HG02981 (cell line): Measurements from ENCODE around the gene GJC3.
"Not testable (repeated sequence)": the region's sequence is repeated elsewhere in the genome, so short reads cannot be mapped to it uniquely, and the experiment has no call there.

ENCODE experiments used
- ATAC-seq: cut with Tn5 transposase; IDR thresholded peaks from one replicate; pipeline ENCODE4 v1.9.1; 2021; ENCODE audit warnings: mild to moderate bottlenecking, moderate library complexity; ENCODE audit not compliant: unreplicated experiment

The GJC3 gene

DNA sequence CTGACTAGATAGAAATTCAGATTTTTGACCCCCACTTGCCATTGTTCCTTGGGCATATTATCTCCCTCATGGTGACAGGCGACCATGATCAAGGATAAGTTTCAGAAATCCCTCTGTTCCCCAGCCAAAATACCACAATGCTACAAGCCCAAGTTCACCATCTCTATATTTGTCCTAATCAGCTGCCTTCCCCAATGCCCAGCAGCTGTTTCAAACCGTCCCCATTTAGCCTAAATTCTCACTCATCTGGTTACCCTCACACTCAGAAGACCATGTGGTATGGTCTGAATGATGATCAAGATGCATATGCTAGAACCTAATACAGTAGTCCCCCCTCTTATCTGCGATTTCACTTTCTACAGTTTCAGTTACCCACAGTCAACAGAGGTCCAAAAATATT, 956 bp upstream of the GJC3 start:
- ATAC-seq = no peak

- ATAC-seq = no peak
Observed at GRCh38 chr7:99929730-99930053, 272 bp upstream of the GJC3 start.

- ATAC-seq = no peak
Observed at GRCh38 chr7:99928188-99928587, 1.2 kb downstream of the GJC3 start.

GRCh38 chr7:99927536-99927935, 1.9 kb downstream of the GJC3 start:
- no peak for ATAC-seq

- no peak for ATAC-seq
Observed at GRCh38 chr7:99926321-99926720, 3.1 kb downstream of the GJC3 start.

DNA sequence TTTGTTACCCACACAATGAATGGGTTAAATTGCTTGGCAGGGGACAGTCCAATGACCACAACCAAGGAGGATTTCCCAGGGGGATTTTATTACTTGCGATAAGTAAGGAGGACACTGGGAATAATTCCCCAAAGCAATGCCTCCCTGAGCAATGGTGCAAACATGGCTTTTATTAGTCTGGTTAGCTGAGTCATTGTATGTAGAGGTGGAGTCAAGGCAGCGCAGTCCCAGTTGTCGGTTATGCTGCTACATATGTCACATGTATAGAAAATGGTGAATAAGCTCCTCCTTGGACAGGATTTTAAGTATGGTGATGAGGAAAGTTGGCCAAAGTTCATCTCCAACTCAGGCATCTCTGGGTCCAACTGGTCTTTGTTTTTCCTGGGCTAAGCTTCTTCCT, 6.2 kb downstream of the GJC3 start:
- ATAC-seq = no peak

DNA sequence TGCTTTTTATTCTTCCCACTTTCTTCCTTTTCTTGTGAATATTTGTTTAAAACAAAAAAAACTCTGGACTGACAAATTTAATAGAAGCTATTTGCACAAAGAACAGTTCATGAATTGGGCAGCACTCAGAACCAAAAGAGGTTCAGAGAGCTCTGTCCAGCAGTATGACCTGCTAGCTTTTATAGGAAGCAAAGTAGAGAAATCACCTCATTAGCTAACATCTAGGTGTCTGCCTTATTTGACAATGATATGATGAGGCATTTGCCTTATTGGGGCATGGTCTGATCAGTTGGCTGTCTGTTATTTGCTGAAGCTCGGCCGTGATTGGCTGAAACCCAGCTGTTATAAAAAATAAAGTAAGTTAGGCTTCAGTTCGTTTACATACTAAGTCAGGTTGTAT, 9.3 kb downstream of the GJC3 start:
- no peak for ATAC-seq

GRCh38 chr7:99919814-99920112, 9.7 kb downstream of the GJC3 start:
- no peak for ATAC-seq

- ATAC-seq = peak; percentile 93
Observed at GRCh38 chr7:99918959-99919813, 10.2 kb downstream of the GJC3 start, which contains the start of gene TRIM4. Gene TRIM4, minus strand, starts transcription at chr7:99919530. Its CDS starts 129 bp downstream, at chr7:99919401.

- no peak for ATAC-seq
Observed at GRCh38 chr7:99910976-99911375, 18.4 kb downstream of the GJC3 start.

DNA sequence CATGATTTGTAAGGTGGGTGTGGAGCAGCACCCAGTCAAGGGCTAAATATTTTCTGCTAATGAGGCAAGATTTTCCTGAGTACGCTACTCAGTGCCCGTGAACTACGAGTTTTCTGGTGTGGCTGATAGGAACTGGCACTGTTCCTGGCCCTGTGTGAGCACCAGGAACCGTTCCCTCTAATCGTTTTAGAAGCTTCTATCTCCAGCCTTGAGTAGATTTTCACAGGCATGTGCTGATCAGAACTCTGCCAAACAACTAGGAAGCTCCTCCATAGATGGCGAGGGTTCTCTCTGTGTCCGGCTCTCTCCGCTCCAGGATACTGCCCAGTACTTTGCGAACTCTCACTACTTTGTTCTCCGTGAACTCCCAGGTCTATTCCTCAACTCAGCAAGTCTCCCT, 27.8 kb downstream of the GJC3 start:
- no peak for ATAC-seq

DNA sequence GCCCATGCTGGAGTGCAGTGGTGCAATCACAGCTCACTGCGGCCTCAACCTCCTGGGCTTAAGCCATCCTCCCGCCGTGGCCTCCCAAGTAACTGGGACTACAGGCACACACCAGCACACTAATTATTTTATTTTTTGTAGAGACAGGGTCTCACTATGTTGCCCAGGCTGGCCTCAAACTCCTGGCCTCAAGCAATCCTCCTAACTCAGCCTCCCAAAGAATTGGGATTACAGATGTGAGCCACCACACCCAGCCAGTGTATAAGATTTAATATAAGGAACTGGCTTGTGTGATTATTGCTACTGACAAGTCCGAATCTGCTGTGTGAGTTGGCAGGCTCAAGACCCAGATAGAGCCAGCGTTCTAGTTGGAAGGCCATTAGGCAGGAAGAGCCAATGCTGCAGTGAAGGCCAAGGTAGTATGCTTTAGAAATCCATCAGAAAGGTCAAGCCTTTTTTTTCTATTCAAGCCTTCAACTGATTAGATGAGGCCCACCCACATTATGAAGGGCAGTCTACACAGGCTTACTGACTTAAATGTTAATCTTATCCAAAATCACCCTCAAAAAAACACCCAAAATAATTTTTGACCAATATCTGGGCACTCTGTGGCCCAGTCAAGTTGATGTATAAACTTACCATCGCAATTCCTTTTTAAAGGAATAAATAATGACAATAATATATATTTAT, 29.4 kb downstream of the GJC3 start:
- no peak for ATAC-seq

GRCh38 chr7:99898836-99899235, 30.6 kb downstream of the GJC3 start:
- no peak for ATAC-seq

GRCh38 chr7:99898023-99898357, 31.4 kb downstream of the GJC3 start:
- no peak for ATAC-seq

DNA sequence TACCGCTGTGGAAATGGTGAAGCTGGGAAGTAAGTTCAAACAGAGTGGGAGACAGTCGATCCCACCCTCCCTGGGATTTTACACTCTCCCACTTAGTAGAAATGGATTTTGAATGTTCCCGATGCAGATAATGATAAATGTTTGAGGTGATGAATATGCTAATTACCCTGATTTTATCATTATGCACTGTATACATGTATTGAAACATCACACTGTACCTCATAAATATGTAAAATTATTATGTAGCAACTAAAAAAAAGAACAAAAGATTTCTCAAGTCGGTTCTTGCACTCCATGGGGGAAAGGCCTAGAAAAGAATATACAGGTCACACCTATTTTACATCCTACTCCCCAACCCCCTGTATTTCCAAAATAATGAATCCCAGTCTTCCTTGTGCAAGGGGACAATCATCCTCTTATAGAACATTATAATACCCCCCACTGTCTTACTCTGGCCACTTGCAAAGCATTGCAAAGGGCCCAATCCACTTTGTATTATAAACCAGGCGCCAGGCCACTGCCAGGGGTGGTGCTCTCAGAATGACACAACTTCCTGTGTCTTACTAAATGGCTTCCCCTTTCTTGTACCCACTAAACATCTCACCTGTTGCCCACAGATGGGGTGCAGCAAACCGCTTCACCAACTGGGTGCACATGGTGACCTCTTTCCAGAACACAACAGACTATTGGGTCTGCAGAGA, 31.9 kb downstream of the GJC3 start:
- no peak for ATAC-seq

- no peak for ATAC-seq
Observed at GRCh38 chr7:99894738-99895137, 34.7 kb downstream of the GJC3 start.

- no peak for ATAC-seq
Observed at GRCh38 chr7:99893280-99893679, 36.1 kb downstream of the GJC3 start.

GRCh38 chr7:99890348-99890747, 39.1 kb downstream of the GJC3 start:
- not testable (repeated sequence) for ATAC-seq

GRCh38 chr7:99888366-99888765, 41.1 kb downstream of the GJC3 start:
- ATAC-seq = not testable (repeated sequence)

DNA sequence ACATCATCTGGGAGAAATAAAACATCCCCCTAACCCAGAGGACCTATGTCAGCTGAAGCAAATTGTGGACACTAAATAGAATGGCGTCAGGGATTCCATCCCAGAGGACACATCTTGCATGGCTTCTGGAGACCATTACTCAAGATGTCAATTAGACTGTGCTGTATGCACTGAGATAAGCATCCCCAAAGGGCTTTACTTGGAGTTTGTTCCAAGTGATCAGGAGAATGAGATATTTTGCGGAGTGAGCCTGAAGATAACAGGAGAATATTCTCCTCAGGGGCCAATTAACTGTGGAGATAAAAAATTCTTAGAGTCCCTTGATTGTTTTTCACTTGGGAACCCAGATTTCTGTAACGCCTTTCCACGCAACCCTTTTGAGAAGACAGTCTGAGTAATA, 48.0 kb downstream of the GJC3 start:
- no peak for ATAC-seq

- ATAC-seq = no peak
Observed at GRCh38 chr7:99876933-99877332, 52.5 kb downstream of the GJC3 start, which contains the start of gene OR2AE1. Gene OR2AE1, minus strand, starts transcription at chr7:99877033. Its CDS starts 0 bp downstream, at chr7:99877033.

- ATAC-seq = no peak
Observed at GRCh38 chr7:99876491-99876890, 52.9 kb downstream of the GJC3 start.
